ENCODE results near the gene AGAP2. TPM values are rescaled to one million over a fixed set of nuclear protein-coding genes. Genes with fewer than 3 reads are reported as not detected.

Gene AGAP2
- total and polyA plus RNA-seq, 2 donors (not counting 1 experiment from before 2014, with no cell fraction given): 22.2 to 27.0 TPM

DNA sequence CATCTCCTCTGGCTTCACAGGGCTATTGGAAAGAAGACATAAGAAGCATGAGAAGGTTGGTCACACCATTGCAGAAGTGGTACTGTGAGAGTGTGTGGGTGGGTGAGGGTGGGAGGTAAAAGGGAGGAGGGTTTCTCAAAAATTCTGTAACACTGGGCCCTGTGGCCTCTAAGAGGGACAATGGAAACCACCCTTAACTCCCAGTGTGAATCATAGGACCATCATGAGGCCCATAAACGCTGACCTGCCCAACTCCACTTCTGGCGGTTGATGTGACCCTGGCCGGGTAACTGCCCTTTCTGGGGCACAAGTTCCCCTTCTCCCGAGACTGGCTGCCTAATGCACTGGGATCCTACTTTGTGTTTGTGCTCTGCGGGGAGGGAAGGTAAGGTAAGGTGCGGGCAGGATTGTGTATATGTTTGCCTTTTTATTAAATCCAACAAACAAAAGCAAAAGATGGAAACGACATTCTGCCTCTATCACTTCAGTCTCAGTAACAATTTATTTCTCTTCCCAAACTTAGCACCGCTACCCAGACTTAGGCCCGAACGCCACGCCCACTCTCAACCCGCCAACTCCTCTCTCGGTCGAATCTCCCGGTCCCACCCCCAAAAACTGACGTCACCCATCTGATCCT lies 32.8 kb upstream of the AGAP2 start:
- Mint-ChIP-seq H3K27ac (peak overlapping the region; percentile 91), H3K4me3 (peak overlapping the region; percentile 96), H3K4me1 (peaks cover 21% of the 10 kb centered on the region), H3K27me3 (peaks cover 4% of the 10 kb centered on the region), H3K9me3 (ENCODE audit: insufficient read depth) (no peaks in the 10 kb centered on the region)
- ATAC-seq (ENCODE audit: low read depth) (peak; percentile 67), DNase-seq (no peak)
- no peaks in the 10 kb centered on the region for H4K20me1 ChIP-seq (ENCODE audit: control insufficient read depth, insufficient read depth, low read length, poor library complexity, severe bottlenecking)
- CTCF ChIA-PET: interaction anchor here (1.0 to 1.8 kb wide), 4 partner anchors 11 to 17 kb away, joined by 3 to 9 read pairs (median 6); partner anchors contain the start of gene TSFM
- peak overlapping the region; percentile 94 for H3K4me2 ChIP-seq (replicated peaks; ENCODE audit: low read depth, low read length, poor library complexity, severe bottlenecking)
- peak overlapping the region; percentile 83 for H2AFZ ChIP-seq (ENCODE audit: insufficient read depth, low read depth, low read length, poor library complexity, severe bottlenecking)
- peak overlapping the region; percentile 70 to 96 (median 91) for H3K4me3 ChIP-seq (ENCODE audit: control extremely low read depth in 1 of 5, extremely low read depth in 1 of 5, insufficient read depth in 1 of 5, low read depth in 2 of 5, low read length in 4 of 5)
- peaks cover 20 to 29% of the 10 kb centered on the region in 2 donors for H3K4me1 ChIP-seq (ENCODE audit: control insufficient read depth in 2 of 2, insufficient read depth in 2 of 2, low read length in 2 of 2)
- POLR2A ChIA-PET: interaction anchor here (1.0 kb wide), 1 partner anchor 12 kb away, joined by 5 read pairs; no protein-coding TSS in a partner anchor
- H3K36me3 ChIP-seq (replicated peaks in 1 of 2; ENCODE audit: control extremely low read depth in 1 of 2, control insufficient read depth in 1 of 2, extremely low read depth in 1 of 2, insufficient read depth in 2 of 2, low read length in 1 of 2): no peaks in the 10 kb centered on the region
- WGBS (ENCODE audit: insufficient coverage): 2% methylated on average over 11 of the region's 16 CpGs
- intact Hi-C loops (cut with micrococcal nuclease): no loop called here
- H3K27ac ChIP-seq (ENCODE audit: low read length in 2 of 2): peak overlapping the region; percentile 59 to 81
- TF ChIP-seq, protein P1, sequence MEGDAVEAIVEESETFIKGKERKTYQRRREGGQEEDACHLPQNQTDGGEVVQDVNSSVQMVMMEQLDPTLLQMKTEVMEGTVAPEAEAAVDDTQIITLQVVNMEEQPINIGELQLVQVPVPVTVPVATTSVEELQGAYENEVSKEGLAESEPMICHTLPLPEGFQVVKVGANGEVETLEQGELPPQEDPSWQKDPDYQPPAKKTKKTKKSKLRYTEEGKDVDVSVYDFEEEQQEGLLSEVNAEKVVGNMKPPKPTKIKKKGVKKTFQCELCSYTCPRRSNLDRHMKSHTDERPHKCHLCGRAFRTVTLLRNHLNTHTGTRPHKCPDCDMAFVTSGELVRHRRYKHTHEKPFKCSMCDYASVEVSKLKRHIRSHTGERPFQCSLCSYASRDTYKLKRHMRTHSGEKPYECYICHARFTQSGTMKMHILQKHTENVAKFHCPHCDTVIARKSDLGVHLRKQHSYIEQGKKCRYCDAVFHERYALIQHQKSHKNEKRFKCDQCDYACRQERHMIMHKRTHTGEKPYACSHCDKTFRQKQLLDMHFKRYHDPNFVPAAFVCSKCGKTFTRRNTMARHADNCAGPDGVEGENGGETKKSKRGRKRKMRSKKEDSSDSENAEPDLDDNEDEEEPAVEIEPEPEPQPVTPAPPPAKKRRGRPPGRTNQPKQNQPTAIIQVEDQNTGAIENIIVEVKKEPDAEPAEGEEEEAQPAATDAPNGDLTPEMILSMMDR (IDR thresholded peaks at IDR 0.05): no peak
- TF ChIP-seq EZH2 (IDR thresholded peaks at IDR 0.05; ENCODE audit: borderline replicate concordance, insufficient read depth, low read depth, low read length, poor library complexity, severe bottlenecking): no peak
- peaks cover 0 to 5% (median 0%) of the 10 kb centered on the region in 3 donors for H3K9me3 ChIP-seq (ENCODE audit: control extremely low read depth in 1 of 3, control insufficient read depth in 2 of 3, insufficient read depth in 1 of 3, low read length in 2 of 3)
- H3K79me2 ChIP-seq (ENCODE audit: control insufficient read depth, insufficient read depth, low read length): no peaks in the 10 kb centered on the region
- H3K27me3 ChIP-seq (replicated peaks in 1 of 4; ENCODE audit: control extremely low read depth in 1 of 4, control insufficient read depth in 3 of 4, insufficient read depth in 4 of 4, low read length in 3 of 4): peaks cover 0 to 14% (median 13%) of the 10 kb centered on the region in 4 experiments
- peak overlapping the region; percentile 93 for H3K9ac ChIP-seq (ENCODE audit: low read length)

DNA sequence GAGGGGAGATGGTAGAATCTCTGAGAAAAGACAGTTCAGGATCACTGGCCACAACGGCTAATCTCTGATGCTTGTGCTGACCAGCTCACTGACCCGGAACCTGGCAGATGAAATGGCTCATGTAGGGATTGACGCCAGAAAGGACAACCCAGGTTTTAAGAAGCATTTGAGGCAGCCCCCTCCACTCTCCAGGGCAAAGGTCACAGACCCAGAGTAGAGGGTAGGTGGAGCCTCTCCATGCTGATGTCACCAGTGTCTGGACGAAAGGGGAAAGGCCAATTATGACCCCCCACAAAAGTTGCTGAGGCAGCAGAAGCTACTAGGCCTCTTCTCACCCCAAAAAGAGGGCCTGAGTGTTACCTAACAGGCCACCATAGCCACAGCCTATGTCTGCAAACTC lies 32.2 kb upstream of the AGAP2 start:
- Histone ChIP-seq H3K36me3 (replicated peaks in 1 of 2; ENCODE audit: control extremely low read depth in 1 of 2, control insufficient read depth in 1 of 2, extremely low read depth in 1 of 2, insufficient read depth in 2 of 2, low read length in 1 of 2) (no peaks in the 10 kb centered on the region), H3K4me2 (replicated peaks; ENCODE audit: low read depth, low read length, poor library complexity, severe bottlenecking) (peak overlapping the region; percentile 94), H4K20me1 (ENCODE audit: control insufficient read depth, insufficient read depth, low read length, poor library complexity, severe bottlenecking) (no peaks in the 10 kb centered on the region), H3K27ac (ENCODE audit: low read length in 2 of 2) (no peak overlapping the region), H3K9me3 (ENCODE audit: control extremely low read depth in 1 of 3, control insufficient read depth in 2 of 3, insufficient read depth in 1 of 3, low read length in 2 of 3) (peaks cover 0 to 7% (median 0%) of the 10 kb centered on the region in 3 donors), H3K27me3 (replicated peaks in 1 of 4; ENCODE audit: control extremely low read depth in 1 of 4, control insufficient read depth in 3 of 4, insufficient read depth in 4 of 4, low read length in 3 of 4) (peaks cover 0 to 21% (median 17%) of the 10 kb centered on the region in 4 experiments), H2AFZ (ENCODE audit: insufficient read depth, low read depth, low read length, poor library complexity, severe bottlenecking) (no peak overlapping the region), H3K79me2 (ENCODE audit: control insufficient read depth, insufficient read depth, low read length) (no peaks in the 10 kb centered on the region), H3K9ac (ENCODE audit: low read length) (no peak overlapping the region), H3K4me1 (ENCODE audit: control insufficient read depth in 2 of 2, insufficient read depth in 2 of 2, low read length in 2 of 2) (peaks cover 26 to 35% of the 10 kb centered on the region in 2 donors), H3K4me3 (ENCODE audit: control extremely low read depth in 1 of 5, extremely low read depth in 1 of 5, insufficient read depth in 1 of 5, low read depth in 2 of 5, low read length in 4 of 5) (no peak overlapping the region)
- ChIA-PET POLR2A (no interaction called here), CTCF (interaction anchor here (1.0 kb wide), 1 partner anchor 12 kb away, joined by 3 read pairs; the partner anchor contains the start of gene TSFM)
- WGBS (ENCODE audit: insufficient coverage): 79% methylated on average over 3 of the region's 4 CpGs
- H3K4me3 Mint-ChIP-seq: peak overlapping the region; percentile 66
- DNase-seq (peak; percentile 8), ATAC-seq (ENCODE audit: low read depth) (no peak)
- peaks cover 8% of the 10 kb centered on the region for H3K27me3 Mint-ChIP-seq
- no peaks in the 10 kb centered on the region for H3K9me3 Mint-ChIP-seq (ENCODE audit: insufficient read depth)
- intact Hi-C loops (cut with micrococcal nuclease): no loop called here
- TF ChIP-seq EZH2 (IDR thresholded peaks at IDR 0.05; ENCODE audit: borderline replicate concordance, insufficient read depth, low read depth, low read length, poor library complexity, severe bottlenecking): no peak
- TF ChIP-seq, protein P1 (IDR thresholded peaks at IDR 0.05): no peak
- peaks cover 26% of the 10 kb centered on the region for H3K4me1 Mint-ChIP-seq
- H3K27ac Mint-ChIP-seq: no peak overlapping the region
